ENCODE results near the gene CHN1. TPM values are rescaled to one million over a fixed set of nuclear protein-coding genes. Genes with fewer than 3 reads are reported as not detected.

The CHN1 gene
- total and polyA plus RNA-seq, 2 of the 8 experiments (the other 6 are each of a cell fraction or from before 2014, with no cell fraction given), result 54.0 to 65.7 TPM

GRCh38 chr2:174870787-174871186 lies 134.4 kb downstream of the CHN1 start:
- no peak overlapping the region for H4K5ac ChIP-seq (ENCODE audit: insufficient read length, low read depth, low read length)
- H2BK120ac ChIP-seq (replicated peaks; ENCODE audit: low read depth, low read length), result no peak overlapping the region
- no peak overlapping the region for H2BK15ac ChIP-seq (ENCODE audit: low read length)
- H3K9me3 ChIP-seq (ENCODE audit: insufficient read depth in 2 of 2, low read depth in 1 of 2, low read length in 1 of 2), result no peaks in the 10 kb centered on the region
- no peak overlapping the region for H3K4me2 ChIP-seq (ENCODE audit: insufficient read depth in 1 of 2, low read depth in 2 of 2, low read length in 2 of 2)
- no peak overlapping the region for H3K56ac ChIP-seq (replicated peaks; ENCODE audit: insufficient read length, low read depth, low read length)
- H3K9ac ChIP-seq (replicated peaks in 1 of 4; ENCODE audit: extremely low read depth in 1 of 4, low read depth in 3 of 4, low read length in 3 of 4), result no peak overlapping the region
- 75% methylated on average over 1 of the region's 1 CpG; no CpG with 5 or more reads in 1 of the 2 experiments for WGBS, 2 experiments (ENCODE audit: extremely low coverage in 1 of 2, insufficient coverage in 1 of 2, insufficient read length in 1 of 2, insufficient replicate concordance in 2 of 2, low coverage in 1 of 2, low lambda C conversion rate in 2 of 2, missing lambda C conversion rate in 1 of 2)
- H2AFZ ChIP-seq (ENCODE audit: low read length), result no peak overlapping the region
- H3K79me1 ChIP-seq (ENCODE audit: low read depth, low read length), result no peaks in the 10 kb centered on the region
- no peak for FAIRE-seq
- no peak overlapping the region for H2AK5ac ChIP-seq (ENCODE audit: low read depth, low read length)
- no peak overlapping the region for H3K4me3 ChIP-seq (ENCODE audit: extremely low read depth in 1 of 4, insufficient read depth in 2 of 4, low read depth in 3 of 4, low read length in 4 of 4)
- no peaks in the 10 kb centered on the region for H4K20me1 ChIP-seq (replicated peaks in 1 of 2; ENCODE audit: control insufficient read depth in 1 of 2, insufficient read depth in 2 of 2, low read length in 2 of 2)
- H3K79me2 ChIP-seq (ENCODE audit: control insufficient read depth in 1 of 2, insufficient read depth in 2 of 2, low read length in 2 of 2), result peaks cover 0 to 2% of the 10 kb centered on the region in 2 experiments; a peak in 1 of 4 replicates
- no peak for DNase-seq (ENCODE audit: low read depth in 1 of 2, low spot score in 2 of 2)
- H4K91ac ChIP-seq (replicated peaks; ENCODE audit: insufficient read length, low read length), result no peak overlapping the region
- H3K14ac ChIP-seq (ENCODE audit: insufficient read length), result no peak overlapping the region
- H3K27ac ChIP-seq (ENCODE audit: low read depth, low read length), result no peak overlapping the region
- no peak overlapping the region for H3K4ac ChIP-seq (replicated peaks; ENCODE audit: insufficient read length, low read depth, low read length)
- H3K23ac ChIP-seq (ENCODE audit: insufficient read length), result no peak overlapping the region
- no peak overlapping the region for H4K8ac ChIP-seq (ENCODE audit: extremely low read depth, insufficient read depth, low read length)
- H3K36me3 ChIP-seq (ENCODE audit: control insufficient read depth in 2 of 4, insufficient read depth in 4 of 4, low read length in 3 of 4), result peaks cover 0 to 4% (median 1%) of the 10 kb centered on the region in 4 experiments; a peak in 2 of 8 replicates
- no peak overlapping the region for H2BK20ac ChIP-seq (ENCODE audit: low read length)
- H3K18ac ChIP-seq (ENCODE audit: extremely low read depth, low read length), result no peak overlapping the region
- H3K4me1 ChIP-seq (replicated peaks in 1 of 4; ENCODE audit: control insufficient read depth in 3 of 4, insufficient read depth in 4 of 4, low read length in 3 of 4), result peaks cover 0 to 9% (median 7%) of the 10 kb centered on the region in 4 experiments; a peak in 3 of 7 replicates
- H2BK12ac ChIP-seq (ENCODE audit: low read depth, low read length), result no peak overlapping the region
- ChIA-PET CTCF (ENCODE audit: partially characterized antibody) (no interaction called here), POLR2A (ENCODE audit: partially characterized antibody) (interaction anchor here (1.1 kb wide), 1 partner anchor 82 kb away, joined by 3 read pairs; no protein-coding TSS in a partner anchor)
- no peaks in the 10 kb centered on the region for H3K27me3 ChIP-seq (replicated peaks in 1 of 4; ENCODE audit: control insufficient read depth in 3 of 4, extremely low read depth in 1 of 4, insufficient read depth in 3 of 4, low read length in 3 of 4)
- no peaks in the 10 kb centered on the region for H3K23me2 ChIP-seq (ENCODE audit: low read depth, low read length)
- H2BK5ac ChIP-seq (ENCODE audit: low read depth, low read length), result no peak overlapping the region
- no peak for TF ChIP-seq CHD1 (IDR thresholded peaks at IDR 0.05; ENCODE audit: low read depth, low read length)
- no peak for TF ChIP-seq PHF8 (conservative IDR thresholded peaks at IDR 0.05; ENCODE audit: low read depth, low read length)
- TF ChIP-seq EGR1 (IDR thresholded peaks at IDR 0.05; ENCODE audit: borderline replicate concordance, low read depth, low read length), result no peak
- TF ChIP-seq SIN3A (conservative IDR thresholded peaks at IDR 0.05 in 1 of 2, IDR thresholded peaks at IDR 0.05 in 1 of 2; ENCODE audit: low read depth in 1 of 2, low read length in 2 of 2), result no peak
- TF ChIP-seq, protein P1, sequence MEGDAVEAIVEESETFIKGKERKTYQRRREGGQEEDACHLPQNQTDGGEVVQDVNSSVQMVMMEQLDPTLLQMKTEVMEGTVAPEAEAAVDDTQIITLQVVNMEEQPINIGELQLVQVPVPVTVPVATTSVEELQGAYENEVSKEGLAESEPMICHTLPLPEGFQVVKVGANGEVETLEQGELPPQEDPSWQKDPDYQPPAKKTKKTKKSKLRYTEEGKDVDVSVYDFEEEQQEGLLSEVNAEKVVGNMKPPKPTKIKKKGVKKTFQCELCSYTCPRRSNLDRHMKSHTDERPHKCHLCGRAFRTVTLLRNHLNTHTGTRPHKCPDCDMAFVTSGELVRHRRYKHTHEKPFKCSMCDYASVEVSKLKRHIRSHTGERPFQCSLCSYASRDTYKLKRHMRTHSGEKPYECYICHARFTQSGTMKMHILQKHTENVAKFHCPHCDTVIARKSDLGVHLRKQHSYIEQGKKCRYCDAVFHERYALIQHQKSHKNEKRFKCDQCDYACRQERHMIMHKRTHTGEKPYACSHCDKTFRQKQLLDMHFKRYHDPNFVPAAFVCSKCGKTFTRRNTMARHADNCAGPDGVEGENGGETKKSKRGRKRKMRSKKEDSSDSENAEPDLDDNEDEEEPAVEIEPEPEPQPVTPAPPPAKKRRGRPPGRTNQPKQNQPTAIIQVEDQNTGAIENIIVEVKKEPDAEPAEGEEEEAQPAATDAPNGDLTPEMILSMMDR (IDR thresholded peaks at IDR 0.05; ENCODE audit: control extremely low read depth in 1 of 3, insufficient read depth in 1 of 3, low read depth in 1 of 3, low read length in 3 of 3), result no peak
- no peak for TF ChIP-seq SIRT6 (IDR thresholded peaks at IDR 0.05; ENCODE audit: low read length)
- TF ChIP-seq SAP30 (IDR thresholded peaks at IDR 0.05; ENCODE audit: insufficient read depth, insufficient replicate concordance, low read length), result no peak
- no peak for TF ChIP-seq TEAD4 (IDR thresholded peaks at IDR 0.05; ENCODE audit: low read depth, low read length)
- TF ChIP-seq EZH2 (IDR thresholded peaks at IDR 0.05; ENCODE audit: low read depth, low read length, severe bottlenecking), result no peak
- no peak for TF ChIP-seq KDM5A (IDR thresholded peaks at IDR 0.05; ENCODE audit: low read length)
- no peak for TF ChIP-seq GABPA (IDR thresholded peaks at IDR 0.05; ENCODE audit: borderline replicate concordance, insufficient read depth, low read length)

Measured in H1 (cell line).